Fibroblast of skin of left quadriceps (primary cell): ENCODE results near the gene EVA1B.

Experiments used
- DNase-seq, 2 experiments: peaks; one replicate each; pipeline ENCODE4 v3.0.0-alpha.2; 2013; ENCODE audit warnings: low read depth in 2 of 2

EVA1B gene

GRCh38 chr1:36279110-36279788 is 44.2 kb downstream of the EVA1B start:
- no peak for DNase-seq

- no peak for DNase-seq
These were observed 46.8 kb downstream of the EVA1B start for GRCh38 chr1:36276688-36277087.

- DNase-seq: no peak
These were observed 49.2 kb downstream of the EVA1B start for GRCh38 chr1:36274201-36274600.

GRCh38 chr1:36273024-36273423 is 50.4 kb downstream of the EVA1B start:
- DNase-seq: no peak
